Suprapubic skin (tissue), 4 donors: Measurements from ENCODE around the gene NLRP1. TPM values are rescaled to one million over a fixed set of nuclear protein-coding genes. Genes with fewer than 3 reads are reported as not detected.

Experiments
- DNase-seq, 2 donors: peaks; one replicate each; pipeline ENCODE4 v3.0.0-alpha.2; 2019; ENCODE audit warnings: low spot score in 2 of 2
- H3K27ac ChIP-seq: fragments of 200-600 bp; sonication (generic); one replicate; pipeline ENCODE4 v1.5.1; 2019
- H3K27me3 ChIP-seq: fragments of 200-600 bp; sonication (generic); one replicate; pipeline ENCODE4 v1.5.1; 2019
- H3K36me3 ChIP-seq: fragments of 200-600 bp; sonication (generic); one replicate; pipeline ENCODE4 v1.5.1; 2019
- H3K4me1 ChIP-seq: fragments of 200-600 bp; sonication (generic); one replicate; pipeline ENCODE4 v1.5.1; 2019
- H3K4me3 ChIP-seq: fragments of 200-600 bp; sonication (generic); one replicate; pipeline ENCODE4 v1.5.1; 2019; ENCODE audit warnings: mild to moderate bottlenecking
- H3K9me3 ChIP-seq: fragments of 200-600 bp; sonication (generic); one replicate; pipeline ENCODE4 v1.5.1; 2019
- CTCF ChIP-seq, 2 donors: fragments of 200-600 bp in 1 of 2; fragments of 450-650 bp in 1 of 2; sonication (generic) in 1 of 2; IDR thresholded peaks; one replicate each; pipeline ENCODE4 v1.5.1; 2016 to 2019; ENCODE audit warnings: antibody characterized with exemption in 2 of 2, mild to moderate bottlenecking in 1 of 2, moderate library complexity in 1 of 2
- EP300 ChIP-seq: sonication (generic); formaldehyde crosslinking; IDR thresholded peaks from one replicate; pipeline ENCODE4 v1.6.1; 2017; ENCODE audit warnings: antibody characterized with exemption
- POLR2A ChIP-seq, 2 donors: fragments of 450-650 bp; IDR thresholded peaks; one replicate each; pipeline ENCODE4 v1.6.1; 2017; ENCODE audit warnings: antibody characterized with exemption in 2 of 2, mild to moderate bottlenecking in 2 of 2, moderate library complexity in 2 of 2
- POLR2AphosphoS5 ChIP-seq, 3 donors: sonication (generic); formaldehyde crosslinking; IDR thresholded peaks; one replicate each; pipeline ENCODE4 v1.6.1; 2017; ENCODE audit warnings: antibody characterized with exemption in 3 of 3
- whole genome bisulfite sequencing: methylation state at CpG from one replicate; pipeline ENCODE4 v1.1.5; 2018; 5-methylcytosine and 5-hydroxymethylcytosine counted together
- total RNA-seq, 4 donors: library from RNA; depleted of rRNA; stranded (reverse); fragments of >200 nt; gene quantifications; one replicate each; pipeline ENCODE4 v1.1.0, GENCODE V29; 2016

Gene NLRP1
- total RNA-seq, 4 donors from 2014 or later, result 66.9 to 279 (median 95.8) TPM

- H3K27me3 ChIP-seq, result no peaks in the 10 kb centered on the region
- H3K4me1 ChIP-seq, result no peaks in the 10 kb centered on the region
- no peaks in the 10 kb centered on the region for H3K9me3 ChIP-seq
- no peak overlapping the region for H3K27ac ChIP-seq
- WGBS, result 88% methylated on average over 10 of the region's 10 CpGs
- DNase-seq, result peak in 1 of 2 donors; percentile 31
- H3K36me3 ChIP-seq, result peaks cover 44% of the 10 kb centered on the region
- H3K4me3 ChIP-seq, result no peak overlapping the region
- TF ChIP-seq POLR2A (IDR thresholded peaks at IDR 0.05), result no peak
- no peak for TF ChIP-seq CTCF (IDR thresholded peaks at IDR 0.05)
- no peak for TF ChIP-seq POLR2AphosphoS5 (IDR thresholded peaks at IDR 0.05)
- no peak for TF ChIP-seq EP300
Measured at GRCh38 chr17:5514976-5515375, 69.3 kb downstream of the NLRP1 start.

GRCh38 chr17:5513628-5514027 lies 70.7 kb downstream of the NLRP1 start:
- Histone ChIP-seq H3K27ac (no peak overlapping the region), H3K4me3 (no peak overlapping the region), H3K4me1 (no peaks in the 10 kb centered on the region), H3K36me3 (peaks cover 44% of the 10 kb centered on the region), H3K27me3 (no peaks in the 10 kb centered on the region), H3K9me3 (no peaks in the 10 kb centered on the region)
- no peak for DNase-seq
- 82% methylated on average over 7 of the region's 7 CpGs for WGBS
- TF ChIP-seq EP300, result no peak
- TF ChIP-seq POLR2AphosphoS5 (IDR thresholded peaks at IDR 0.05), result no peak
- TF ChIP-seq POLR2A (IDR thresholded peaks at IDR 0.05), result no peak
- no peak for TF ChIP-seq CTCF (IDR thresholded peaks at IDR 0.05)

- Histone ChIP-seq H3K4me3 (no peak overlapping the region), H3K27ac (no peak overlapping the region), H3K9me3 (no peaks in the 10 kb centered on the region), H3K27me3 (no peaks in the 10 kb centered on the region), H3K36me3 (peaks cover 31% of the 10 kb centered on the region), H3K4me1 (no peaks in the 10 kb centered on the region)
- WGBS, result 65% methylated on average over 17 of the region's 17 CpGs
- peak in 1 of 2 donors; percentile 49 for DNase-seq
- no peak for TF ChIP-seq EP300
- TF ChIP-seq CTCF (IDR thresholded peaks at IDR 0.05), result no peak
- TF ChIP-seq POLR2A (IDR thresholded peaks at IDR 0.05), result no peak
- no peak for TF ChIP-seq POLR2AphosphoS5 (IDR thresholded peaks at IDR 0.05)
Measured at GRCh38 chr17:5511401-5512225, 72.7 kb downstream of the NLRP1 start.

- no peaks in the 10 kb centered on the region for H3K9me3 ChIP-seq
- no peaks in the 10 kb centered on the region for H3K27me3 ChIP-seq
- TF ChIP-seq EP300 (no peak), POLR2AphosphoS5 (IDR thresholded peaks at IDR 0.05) (no peak), POLR2A (IDR thresholded peaks at IDR 0.05) (no peak), CTCF (IDR thresholded peaks at IDR 0.05) (no peak)
- H3K36me3 ChIP-seq, result peaks cover 23% of the 10 kb centered on the region
- no peaks in the 10 kb centered on the region for H3K4me1 ChIP-seq
- peak in 1 of 2 donors; percentile 25 for DNase-seq
- WGBS, result 70% methylated on average over 8 of the region's 8 CpGs
- peak overlapping the region; percentile 54 for H3K27ac ChIP-seq
- no peak overlapping the region for H3K4me3 ChIP-seq
Measured at GRCh38 chr17:5510771-5511170, 73.5 kb downstream of the NLRP1 start.

- WGBS, result 83% methylated on average over 8 of the region's 8 CpGs
- H3K9me3 ChIP-seq, result no peaks in the 10 kb centered on the region
- H3K27ac ChIP-seq, result no peak overlapping the region
- H3K4me1 ChIP-seq, result no peaks in the 10 kb centered on the region
- no peaks in the 10 kb centered on the region for H3K27me3 ChIP-seq
- no peak overlapping the region for H3K4me3 ChIP-seq
- peaks cover 20% of the 10 kb centered on the region for H3K36me3 ChIP-seq
- DNase-seq, result no peak
- no peak for TF ChIP-seq POLR2AphosphoS5 (IDR thresholded peaks at IDR 0.05)
- TF ChIP-seq EP300, result no peak
- no peak for TF ChIP-seq CTCF (IDR thresholded peaks at IDR 0.05)
- TF ChIP-seq POLR2A (IDR thresholded peaks at IDR 0.05), result no peak
Measured at GRCh38 chr17:5509482-5509881, 74.8 kb downstream of the NLRP1 start.
